ENCODE results near the gene PPP1R18.
A peak's percentile ranks its signal among the peaks of the same experiment; 100 is the strongest.

PPP1R18 gene

GRCh38 chr6:30655743-30656094 lies 30.7 kb downstream of the PPP1R18 start:
- Histone ChIP-seq H3K23ac (ENCODE audit: low read length) (no peak overlapping the region), H2AK5ac (ENCODE audit: low read length) (no peak overlapping the region), H3K36me3 (ENCODE audit: control insufficient read depth in 1 of 2, insufficient read depth in 2 of 2, low read length in 2 of 2) (peaks cover 65 to 78% of the 10 kb centered on the region in 2 experiments), H3K4me2 (ENCODE audit: low read length) (no peak overlapping the region), H3K27ac (ENCODE audit: low read depth, low read length) (no peak overlapping the region), H3K79me2 (ENCODE audit: control insufficient read depth, insufficient read depth, low read length, poor library complexity) (no peaks in the 10 kb centered on the region), H3K9ac (ENCODE audit: low read length) (no peak overlapping the region), H3K4me1 (ENCODE audit: control insufficient read depth in 1 of 2, insufficient read depth in 2 of 2, low read length in 2 of 2) (no peaks in the 10 kb centered on the region), H3K14ac (ENCODE audit: low read length) (no peak overlapping the region), H3K4ac (ENCODE audit: low read depth, low read length) (no peak overlapping the region), H3K27me3 (ENCODE audit: insufficient read depth, low read length) (no peaks in the 10 kb centered on the region), H2BK5ac (ENCODE audit: low read depth, low read length, poor library complexity) (no peak overlapping the region), H2BK12ac (ENCODE audit: low read length) (no peak overlapping the region), H3K79me1 (ENCODE audit: low read length) (no peaks in the 10 kb centered on the region), H4K8ac (ENCODE audit: low read depth, low read length) (no peak overlapping the region), H4K91ac (ENCODE audit: low read depth, low read length) (no peak overlapping the region), H2AFZ (ENCODE audit: insufficient read depth, low read length, poor library complexity) (no peak overlapping the region), H3K9me3 (ENCODE audit: insufficient read depth, low read depth, low read length) (peaks cover 1% of the 10 kb centered on the region), H4K12ac (ENCODE audit: low read depth, low read length) (no peak overlapping the region), H3K4me3 (ENCODE audit: low read depth, low read length) (no peak overlapping the region), H2BK120ac (ENCODE audit: insufficient read depth, low read length, poor library complexity) (no peak overlapping the region), H3K18ac (ENCODE audit: low read length) (no peak overlapping the region)
- whole genome bisulfite sequencing (ENCODE audit: extremely low coverage, insufficient coverage, insufficient read length): no CpG with 5 or more reads among the region's 3 CpGs
- no peak for DNase-seq

GRCh38 chr6:30654798-30655742 lies 31.4 kb downstream of the PPP1R18 start:
- no peak overlapping the region for H4K91ac ChIP-seq (ENCODE audit: low read depth, low read length)
- no peak overlapping the region for H3K4me3 ChIP-seq (ENCODE audit: low read depth, low read length)
- H3K27ac ChIP-seq (ENCODE audit: low read depth, low read length): no peak overlapping the region
- no peak overlapping the region for H3K18ac ChIP-seq (ENCODE audit: low read length)
- no peaks in the 10 kb centered on the region for H3K79me2 ChIP-seq (ENCODE audit: control insufficient read depth, insufficient read depth, low read length, poor library complexity)
- no peak overlapping the region for H2BK12ac ChIP-seq (ENCODE audit: low read length)
- no peak overlapping the region for H4K12ac ChIP-seq (ENCODE audit: low read depth, low read length)
- no CpG with 5 or more reads among the region's 19 CpGs for WGBS (ENCODE audit: extremely low coverage, insufficient coverage, insufficient read length)
- H3K14ac ChIP-seq (ENCODE audit: low read length): no peak overlapping the region
- no peak overlapping the region for H2BK120ac ChIP-seq (ENCODE audit: insufficient read depth, low read length, poor library complexity)
- H4K8ac ChIP-seq (ENCODE audit: low read depth, low read length): no peak overlapping the region
- H3K9ac ChIP-seq (ENCODE audit: low read length): no peak overlapping the region
- no peaks in the 10 kb centered on the region for H3K4me1 ChIP-seq (ENCODE audit: control insufficient read depth in 1 of 2, insufficient read depth in 2 of 2, low read length in 2 of 2)
- no peak overlapping the region for H2AFZ ChIP-seq (ENCODE audit: insufficient read depth, low read length, poor library complexity)
- no peaks in the 10 kb centered on the region for H3K27me3 ChIP-seq (ENCODE audit: insufficient read depth, low read length)
- no peaks in the 10 kb centered on the region for H3K79me1 ChIP-seq (ENCODE audit: low read length)
- H3K4ac ChIP-seq (ENCODE audit: low read depth, low read length): no peak overlapping the region
- H2BK5ac ChIP-seq (ENCODE audit: low read depth, low read length, poor library complexity): no peak overlapping the region
- DNase-seq: no peak
- no peak overlapping the region for H3K23ac ChIP-seq (ENCODE audit: low read length)
- H3K36me3 ChIP-seq (ENCODE audit: control insufficient read depth in 1 of 2, insufficient read depth in 2 of 2, low read length in 2 of 2): peaks cover 61 to 74% of the 10 kb centered on the region in 2 experiments
- no peak overlapping the region for H3K4me2 ChIP-seq (ENCODE audit: low read length)
- no peak overlapping the region for H2AK5ac ChIP-seq (ENCODE audit: low read length)
- peaks cover 1% of the 10 kb centered on the region for H3K9me3 ChIP-seq (ENCODE audit: insufficient read depth, low read depth, low read length)

- H3K4me2 ChIP-seq (ENCODE audit: low read length): no peak overlapping the region
- H2BK120ac ChIP-seq (ENCODE audit: insufficient read depth, low read length, poor library complexity): no peak overlapping the region
- H4K91ac ChIP-seq (ENCODE audit: low read depth, low read length): no peak overlapping the region
- DNase-seq: no peak
- no peak overlapping the region for H4K8ac ChIP-seq (ENCODE audit: low read depth, low read length)
- H3K14ac ChIP-seq (ENCODE audit: low read length): no peak overlapping the region
- no peak overlapping the region for H3K27ac ChIP-seq (ENCODE audit: low read depth, low read length)
- no peak overlapping the region for H2BK5ac ChIP-seq (ENCODE audit: low read depth, low read length, poor library complexity)
- peaks cover 40 to 46% of the 10 kb centered on the region in 2 experiments for H3K36me3 ChIP-seq (ENCODE audit: control insufficient read depth in 1 of 2, insufficient read depth in 2 of 2, low read length in 2 of 2)
- H2BK12ac ChIP-seq (ENCODE audit: low read length): no peak overlapping the region
- no peak overlapping the region for H3K23ac ChIP-seq (ENCODE audit: low read length)
- H3K9me3 ChIP-seq (ENCODE audit: insufficient read depth, low read depth, low read length): peaks cover 1% of the 10 kb centered on the region
- H2AK5ac ChIP-seq (ENCODE audit: low read length): no peak overlapping the region
- WGBS (ENCODE audit: extremely low coverage, insufficient coverage, insufficient read length): no CpG with 5 or more reads among the region's 12 CpGs
- H2AFZ ChIP-seq (ENCODE audit: insufficient read depth, low read length, poor library complexity): no peak overlapping the region
- H3K9ac ChIP-seq (ENCODE audit: low read length): no peak overlapping the region
- H3K27me3 ChIP-seq (ENCODE audit: insufficient read depth, low read length): no peaks in the 10 kb centered on the region
- peaks cover 3% of the 10 kb centered on the region for H3K79me2 ChIP-seq (ENCODE audit: control insufficient read depth, insufficient read depth, low read length, poor library complexity)
- no peak overlapping the region for H3K4ac ChIP-seq (ENCODE audit: low read depth, low read length)
- H3K4me1 ChIP-seq (ENCODE audit: control insufficient read depth in 1 of 2, insufficient read depth in 2 of 2, low read length in 2 of 2): peaks cover 0 to 4% of the 10 kb centered on the region in 2 experiments
- H3K18ac ChIP-seq (ENCODE audit: low read length): no peak overlapping the region
- no peak overlapping the region for H3K4me3 ChIP-seq (ENCODE audit: low read depth, low read length)
- peaks cover 6% of the 10 kb centered on the region for H3K79me1 ChIP-seq (ENCODE audit: low read length)
- no peak overlapping the region for H4K12ac ChIP-seq (ENCODE audit: low read depth, low read length)
These were observed 35.3 kb downstream of the PPP1R18 start for GRCh38 chr6:30651143-30651542.

- Histone ChIP-seq H3K4me1 (ENCODE audit: control insufficient read depth in 1 of 2, insufficient read depth in 2 of 2, low read length in 2 of 2) (peaks cover 0 to 7% of the 10 kb centered on the region in 2 experiments), H2AFZ (ENCODE audit: insufficient read depth, low read length, poor library complexity) (peak overlapping the region; percentile 94), H3K4me2 (ENCODE audit: low read length) (peak overlapping the region; percentile 97), H3K23ac (ENCODE audit: low read length) (no peak overlapping the region), H3K4ac (ENCODE audit: low read depth, low read length) (no peak overlapping the region), H2BK5ac (ENCODE audit: low read depth, low read length, poor library complexity) (peak overlapping the region; percentile 81), H3K14ac (ENCODE audit: low read length) (peak overlapping the region; percentile 80), H3K9me3 (ENCODE audit: insufficient read depth, low read depth, low read length) (peaks cover 1% of the 10 kb centered on the region), H3K36me3 (ENCODE audit: control insufficient read depth in 1 of 2, insufficient read depth in 2 of 2, low read length in 2 of 2) (peaks cover 24 to 39% of the 10 kb centered on the region in 2 experiments), H4K12ac (ENCODE audit: low read depth, low read length) (peak overlapping the region; percentile 60), H3K9ac (ENCODE audit: low read length) (peak overlapping the region; percentile 92), H3K4me3 (ENCODE audit: low read depth, low read length) (peak overlapping the region; percentile 99), H2BK12ac (ENCODE audit: low read length) (no peak overlapping the region), H4K91ac (ENCODE audit: low read depth, low read length) (peak overlapping the region; percentile 82), H2AK5ac (ENCODE audit: low read length) (no peak overlapping the region), H3K27ac (ENCODE audit: low read depth, low read length) (peak overlapping the region; percentile 86), H3K79me2 (ENCODE audit: control insufficient read depth, insufficient read depth, low read length, poor library complexity) (peaks cover 3% of the 10 kb centered on the region), H4K8ac (ENCODE audit: low read depth, low read length) (peak overlapping the region; percentile 88), H2BK120ac (ENCODE audit: insufficient read depth, low read length, poor library complexity) (peak overlapping the region; percentile 87), H3K27me3 (ENCODE audit: insufficient read depth, low read length) (no peaks in the 10 kb centered on the region), H3K18ac (ENCODE audit: low read length) (peak overlapping the region; percentile 53), H3K79me1 (ENCODE audit: low read length) (peaks cover 6% of the 10 kb centered on the region)
- WGBS (ENCODE audit: extremely low coverage, insufficient coverage, insufficient read length): no CpG with 5 or more reads among the region's 78 CpGs
- DNase-seq: peak; percentile 62 to 70
These were observed 39.0 kb downstream of the PPP1R18 start for GRCh38 chr6:30647242-30648116.

Data from trophoblast cell (in vitro differentiated cells and primary cell).